ENCODE measurements around the gene SH3TC1.

The SH3TC1 gene

GRCh38 chr4:8264106-8264505 lies 65.0 kb downstream of the SH3TC1 start:
- Histone ChIP-seq H3K4me1 (ENCODE audit: low read length) (no peaks in the 10 kb centered on the region), H3K4me2 (ENCODE audit: low read length) (no peak overlapping the region), H3K9ac (ENCODE audit: low read length) (no peak overlapping the region), H4K20me1 (ENCODE audit: insufficient read depth, low read length) (no peaks in the 10 kb centered on the region), H3K27me3 (ENCODE audit: low read depth, low read length) (no peaks in the 10 kb centered on the region), H2AFZ (ENCODE audit: low read depth, low read length) (no peak overlapping the region), H3K27ac (ENCODE audit: low read length) (no peak overlapping the region), H3K4me3 (ENCODE audit: low read length) (no peak overlapping the region), H3K9me3 (ENCODE audit: insufficient read depth, low read length) (no peaks in the 10 kb centered on the region), H3K79me2 (ENCODE audit: low read length) (no peaks in the 10 kb centered on the region), H3K36me3 (replicated peaks; ENCODE audit: low read depth, low read length) (no peaks in the 10 kb centered on the region)
- TF ChIP-seq, protein P1, sequence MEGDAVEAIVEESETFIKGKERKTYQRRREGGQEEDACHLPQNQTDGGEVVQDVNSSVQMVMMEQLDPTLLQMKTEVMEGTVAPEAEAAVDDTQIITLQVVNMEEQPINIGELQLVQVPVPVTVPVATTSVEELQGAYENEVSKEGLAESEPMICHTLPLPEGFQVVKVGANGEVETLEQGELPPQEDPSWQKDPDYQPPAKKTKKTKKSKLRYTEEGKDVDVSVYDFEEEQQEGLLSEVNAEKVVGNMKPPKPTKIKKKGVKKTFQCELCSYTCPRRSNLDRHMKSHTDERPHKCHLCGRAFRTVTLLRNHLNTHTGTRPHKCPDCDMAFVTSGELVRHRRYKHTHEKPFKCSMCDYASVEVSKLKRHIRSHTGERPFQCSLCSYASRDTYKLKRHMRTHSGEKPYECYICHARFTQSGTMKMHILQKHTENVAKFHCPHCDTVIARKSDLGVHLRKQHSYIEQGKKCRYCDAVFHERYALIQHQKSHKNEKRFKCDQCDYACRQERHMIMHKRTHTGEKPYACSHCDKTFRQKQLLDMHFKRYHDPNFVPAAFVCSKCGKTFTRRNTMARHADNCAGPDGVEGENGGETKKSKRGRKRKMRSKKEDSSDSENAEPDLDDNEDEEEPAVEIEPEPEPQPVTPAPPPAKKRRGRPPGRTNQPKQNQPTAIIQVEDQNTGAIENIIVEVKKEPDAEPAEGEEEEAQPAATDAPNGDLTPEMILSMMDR (IDR thresholded peaks at IDR 0.05; ENCODE audit: low read depth, low read length) = no peak
- TF ChIP-seq EZH2phosphoT487 (IDR thresholded peaks at IDR 0.05; ENCODE audit: low read depth) = no peak

DNA sequence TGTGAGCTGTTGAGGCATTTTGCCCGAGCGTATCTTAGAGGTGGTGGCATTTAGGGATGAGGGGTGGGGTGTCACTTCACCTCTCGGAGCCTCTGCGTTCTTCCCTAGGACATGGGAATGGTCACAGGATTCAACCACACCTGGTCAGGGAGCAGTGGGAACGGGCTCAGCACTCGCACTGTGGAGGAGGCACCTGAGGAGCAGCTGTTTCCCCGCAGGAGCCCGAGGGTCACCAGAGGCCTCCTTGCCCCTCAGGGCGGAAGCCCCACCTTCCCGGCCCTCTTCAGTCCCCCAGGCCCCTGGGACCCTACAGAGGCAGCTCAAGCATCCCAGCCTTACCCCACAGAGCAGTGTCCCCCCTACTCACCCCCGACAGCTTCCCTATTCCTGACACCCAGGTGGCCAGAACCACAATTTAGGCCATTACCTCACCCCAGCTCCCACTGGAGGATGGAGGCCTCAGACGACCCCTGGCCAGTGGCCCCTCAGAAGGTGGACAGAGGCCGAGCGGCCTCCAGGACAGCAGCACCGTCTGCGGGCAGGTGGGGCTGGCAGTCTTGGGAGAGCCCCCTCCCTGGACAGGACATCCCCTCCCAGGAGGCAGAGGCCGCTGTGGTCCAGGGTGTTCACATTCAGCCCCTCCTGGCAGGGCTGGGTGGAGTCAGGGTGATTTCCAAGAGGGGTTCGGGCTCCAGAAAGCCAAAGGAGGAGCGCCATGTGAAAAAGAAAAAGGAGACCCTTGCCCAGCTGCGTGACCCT lies 66.3 kb downstream of the SH3TC1 start:
- no peak overlapping the region for H3K4me3 ChIP-seq (ENCODE audit: low read length)
- no peaks in the 10 kb centered on the region for H3K36me3 ChIP-seq (replicated peaks; ENCODE audit: low read depth, low read length)
- H4K20me1 ChIP-seq (ENCODE audit: insufficient read depth, low read length) = no peaks in the 10 kb centered on the region
- no peaks in the 10 kb centered on the region for H3K27me3 ChIP-seq (ENCODE audit: low read depth, low read length)
- no peak overlapping the region for H3K9ac ChIP-seq (ENCODE audit: low read length)
- H3K4me1 ChIP-seq (ENCODE audit: low read length) = no peaks in the 10 kb centered on the region
- H2AFZ ChIP-seq (ENCODE audit: low read depth, low read length) = no peak overlapping the region
- no peak overlapping the region for H3K27ac ChIP-seq (ENCODE audit: low read length)
- H3K9me3 ChIP-seq (ENCODE audit: insufficient read depth, low read length) = no peaks in the 10 kb centered on the region
- TF ChIP-seq, protein P1 (IDR thresholded peaks at IDR 0.05; ENCODE audit: low read depth, low read length) = no peak
- no peak for TF ChIP-seq EZH2phosphoT487 (IDR thresholded peaks at IDR 0.05; ENCODE audit: low read depth)
- no peaks in the 10 kb centered on the region for H3K79me2 ChIP-seq (ENCODE audit: low read length)
- H3K4me2 ChIP-seq (ENCODE audit: low read length) = no peak overlapping the region

DNA sequence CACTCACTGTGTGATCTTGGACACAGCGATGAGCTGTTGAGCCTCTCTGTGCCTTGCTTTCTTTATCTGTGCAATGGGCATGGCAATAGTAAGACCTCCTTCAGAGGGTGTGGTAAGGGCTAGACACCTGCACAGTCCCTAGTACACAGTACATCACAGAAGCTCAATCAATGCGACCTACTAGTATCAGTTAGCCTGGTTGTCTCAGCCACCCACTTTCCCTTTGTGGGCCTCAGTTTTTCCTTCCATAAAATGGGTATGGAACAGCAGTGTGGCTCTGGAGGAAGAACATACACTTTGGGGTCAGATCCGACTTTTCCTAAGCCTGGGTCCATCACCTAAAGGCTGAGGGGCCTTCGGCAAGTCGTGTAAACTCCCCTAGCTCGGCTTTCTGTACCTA lies 67.0 kb downstream of the SH3TC1 start:
- no peaks in the 10 kb centered on the region for H3K79me2 ChIP-seq (ENCODE audit: low read length)
- H3K27ac ChIP-seq (ENCODE audit: low read length) = no peak overlapping the region
- H3K4me1 ChIP-seq (ENCODE audit: low read length) = no peaks in the 10 kb centered on the region
- H3K36me3 ChIP-seq (replicated peaks; ENCODE audit: low read depth, low read length) = no peaks in the 10 kb centered on the region
- no peak overlapping the region for H3K4me3 ChIP-seq (ENCODE audit: low read length)
- H3K27me3 ChIP-seq (ENCODE audit: low read depth, low read length) = no peaks in the 10 kb centered on the region
- no peaks in the 10 kb centered on the region for H4K20me1 ChIP-seq (ENCODE audit: insufficient read depth, low read length)
- no peak overlapping the region for H3K4me2 ChIP-seq (ENCODE audit: low read length)
- no peak overlapping the region for H2AFZ ChIP-seq (ENCODE audit: low read depth, low read length)
- no peaks in the 10 kb centered on the region for H3K9me3 ChIP-seq (ENCODE audit: insufficient read depth, low read length)
- TF ChIP-seq, protein P1 (IDR thresholded peaks at IDR 0.05; ENCODE audit: low read depth, low read length) = no peak
- TF ChIP-seq EZH2phosphoT487 (IDR thresholded peaks at IDR 0.05; ENCODE audit: low read depth) = no peak
- H3K9ac ChIP-seq (ENCODE audit: low read length) = no peak overlapping the region

DNA sequence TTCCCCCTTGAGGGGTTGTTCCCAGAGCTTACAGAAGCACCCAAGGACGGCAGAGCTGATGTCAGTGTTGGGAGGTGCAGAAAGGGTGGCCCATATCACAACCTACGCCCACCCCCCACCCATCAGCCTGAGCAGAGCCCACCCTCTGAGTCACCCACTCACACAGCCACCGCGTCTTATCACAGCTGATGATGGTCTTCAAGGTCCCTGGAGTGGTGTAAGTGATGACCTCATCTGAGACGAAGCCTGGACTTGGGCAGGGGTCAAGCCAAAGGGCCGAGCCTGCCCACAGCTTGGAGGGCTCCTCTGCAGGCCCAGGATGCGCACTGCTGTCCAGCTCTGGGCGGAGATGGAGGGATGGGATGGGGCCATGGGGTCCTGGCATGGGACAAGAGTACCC lies 67.4 kb downstream of the SH3TC1 start:
- no peak overlapping the region for H3K27ac ChIP-seq (ENCODE audit: low read length)
- no peak overlapping the region for H2AFZ ChIP-seq (ENCODE audit: low read depth, low read length)
- H3K9me3 ChIP-seq (ENCODE audit: insufficient read depth, low read length) = no peaks in the 10 kb centered on the region
- no peaks in the 10 kb centered on the region for H3K4me1 ChIP-seq (ENCODE audit: low read length)
- H3K4me2 ChIP-seq (ENCODE audit: low read length) = no peak overlapping the region
- H3K9ac ChIP-seq (ENCODE audit: low read length) = no peak overlapping the region
- H3K79me2 ChIP-seq (ENCODE audit: low read length) = no peaks in the 10 kb centered on the region
- H3K4me3 ChIP-seq (ENCODE audit: low read length) = no peak overlapping the region
- TF ChIP-seq, protein P1 (IDR thresholded peaks at IDR 0.05; ENCODE audit: low read depth, low read length) = no peak
- no peak for TF ChIP-seq EZH2phosphoT487 (IDR thresholded peaks at IDR 0.05; ENCODE audit: low read depth)
- no peaks in the 10 kb centered on the region for H3K36me3 ChIP-seq (replicated peaks; ENCODE audit: low read depth, low read length)
- no peaks in the 10 kb centered on the region for H3K27me3 ChIP-seq (ENCODE audit: low read depth, low read length)
- no peaks in the 10 kb centered on the region for H4K20me1 ChIP-seq (ENCODE audit: insufficient read depth, low read length)
